HG03139 (cell line): ENCODE data around the gene POU2F2.

ENCODE experiments used
- ATAC-seq: cut with Tn5 transposase; IDR thresholded peaks from one replicate; pipeline ENCODE4 v1.9.1; 2021; ENCODE audit not compliant: unreplicated experiment

The POU2F2 gene

DNA sequence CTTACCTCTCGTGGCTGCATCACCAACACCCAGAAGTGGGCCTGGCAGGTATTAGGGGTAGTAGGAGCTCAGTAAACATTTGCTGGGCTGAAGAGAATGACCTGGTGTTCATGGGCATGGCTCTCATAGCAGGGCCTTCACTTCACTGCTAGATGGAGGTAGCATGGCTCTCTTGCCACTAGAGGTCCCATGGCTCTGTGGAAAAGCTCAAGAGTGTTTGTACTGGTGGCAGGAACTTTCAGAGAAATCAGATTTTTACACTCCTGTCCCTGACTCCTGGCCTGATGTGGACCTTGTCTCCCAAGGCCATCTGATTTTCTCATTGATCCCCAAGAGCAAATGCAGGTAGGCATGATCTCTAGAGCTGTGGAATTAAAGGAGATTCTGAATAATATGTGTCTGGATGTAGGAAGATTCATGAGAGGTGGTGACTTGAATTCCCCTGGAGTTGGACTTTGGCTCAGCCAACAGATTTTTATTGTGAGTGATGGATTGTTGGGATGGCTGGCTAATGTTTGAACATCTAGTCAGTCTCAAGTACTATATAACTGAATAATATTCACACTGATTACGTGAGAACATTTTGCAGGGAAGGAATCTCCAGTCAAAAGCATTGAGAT lies 50.6 kb downstream of the POU2F2 start:
- ATAC-seq, result no peak

DNA sequence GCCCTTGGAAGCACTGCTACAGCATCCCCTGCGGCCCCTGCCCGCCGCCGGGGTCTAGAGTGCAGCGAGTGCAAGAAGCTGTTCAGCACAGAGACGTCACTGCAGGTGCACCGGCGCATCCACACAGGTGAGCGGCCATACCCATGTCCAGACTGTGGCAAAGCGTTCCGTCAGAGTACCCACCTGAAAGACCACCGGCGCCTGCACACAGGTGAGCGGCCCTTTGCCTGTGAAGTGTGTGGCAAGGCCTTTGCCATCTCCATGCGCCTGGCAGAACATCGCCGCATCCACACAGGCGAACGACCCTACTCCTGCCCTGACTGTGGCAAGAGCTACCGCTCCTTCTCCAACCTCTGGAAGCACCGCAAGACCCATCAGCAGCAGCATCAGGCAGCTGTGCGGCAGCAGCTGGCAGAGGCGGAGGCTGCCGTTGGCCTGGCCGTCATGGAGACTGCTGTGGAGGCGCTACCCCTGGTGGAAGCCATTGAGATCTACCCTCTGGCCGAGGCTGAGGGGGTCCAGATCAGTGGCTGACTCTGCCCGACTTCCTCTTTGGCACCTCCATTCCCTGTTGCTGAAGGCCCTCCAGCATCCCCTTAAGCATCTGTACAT lies 51.4 kb downstream of the POU2F2 start:
- ATAC-seq, result no peak

DNA sequence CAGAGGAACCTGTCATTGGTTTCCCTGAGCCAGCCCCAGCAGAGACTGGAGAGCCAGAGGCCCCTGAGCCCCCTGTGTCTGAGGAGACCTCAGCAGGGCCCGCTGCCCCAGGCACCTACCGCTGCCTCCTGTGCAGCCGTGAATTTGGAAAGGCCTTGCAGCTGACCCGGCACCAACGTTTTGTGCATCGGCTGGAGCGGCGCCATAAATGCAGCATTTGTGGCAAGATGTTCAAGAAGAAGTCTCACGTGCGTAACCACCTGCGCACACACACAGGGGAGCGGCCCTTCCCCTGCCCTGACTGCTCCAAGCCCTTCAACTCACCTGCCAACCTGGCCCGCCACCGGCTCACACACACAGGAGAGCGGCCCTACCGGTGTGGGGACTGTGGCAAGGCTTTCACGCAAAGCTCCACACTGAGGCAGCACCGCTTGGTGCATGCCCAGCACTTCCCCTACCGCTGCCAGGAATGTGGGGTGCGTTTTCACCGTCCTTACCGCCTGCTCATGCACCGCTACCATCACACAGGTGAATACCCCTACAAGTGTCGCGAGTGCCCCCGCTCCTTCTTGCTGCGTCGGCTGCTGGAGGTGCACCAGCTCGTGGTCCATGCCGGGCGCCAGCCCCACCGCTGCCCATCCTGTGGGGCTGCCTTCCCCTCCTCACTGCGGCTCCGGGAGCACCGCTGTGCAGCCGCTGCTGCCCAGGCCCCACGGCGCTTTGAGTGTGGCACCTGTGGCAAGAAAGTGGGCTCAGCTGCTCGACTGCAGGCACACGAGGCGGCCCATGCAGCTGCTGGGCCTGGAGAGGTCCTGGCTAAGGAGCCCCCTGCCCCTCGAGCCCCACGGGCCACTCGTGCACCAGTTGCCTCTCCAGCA lies 52.1 kb downstream of the POU2F2 start:
- no peak for ATAC-seq

DNA sequence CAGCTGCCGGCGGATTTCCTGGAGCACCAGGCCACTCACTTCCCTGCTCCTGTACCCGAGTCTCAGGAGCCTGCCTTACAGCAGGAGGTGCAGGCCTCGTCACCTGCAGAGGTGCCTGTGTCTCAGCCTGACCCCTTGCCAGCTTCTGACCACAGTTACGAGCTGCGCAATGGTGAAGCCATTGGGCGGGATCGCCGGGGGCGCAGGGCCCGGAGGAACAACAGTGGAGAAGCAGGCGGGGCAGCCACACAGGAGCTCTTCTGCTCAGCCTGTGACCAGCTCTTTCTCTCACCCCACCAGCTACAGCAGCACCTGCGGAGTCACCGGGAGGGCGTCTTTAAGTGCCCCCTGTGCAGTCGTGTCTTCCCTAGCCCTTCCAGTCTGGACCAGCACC lies 53.0 kb downstream of the POU2F2 start:
- no peak for ATAC-seq

DNA sequence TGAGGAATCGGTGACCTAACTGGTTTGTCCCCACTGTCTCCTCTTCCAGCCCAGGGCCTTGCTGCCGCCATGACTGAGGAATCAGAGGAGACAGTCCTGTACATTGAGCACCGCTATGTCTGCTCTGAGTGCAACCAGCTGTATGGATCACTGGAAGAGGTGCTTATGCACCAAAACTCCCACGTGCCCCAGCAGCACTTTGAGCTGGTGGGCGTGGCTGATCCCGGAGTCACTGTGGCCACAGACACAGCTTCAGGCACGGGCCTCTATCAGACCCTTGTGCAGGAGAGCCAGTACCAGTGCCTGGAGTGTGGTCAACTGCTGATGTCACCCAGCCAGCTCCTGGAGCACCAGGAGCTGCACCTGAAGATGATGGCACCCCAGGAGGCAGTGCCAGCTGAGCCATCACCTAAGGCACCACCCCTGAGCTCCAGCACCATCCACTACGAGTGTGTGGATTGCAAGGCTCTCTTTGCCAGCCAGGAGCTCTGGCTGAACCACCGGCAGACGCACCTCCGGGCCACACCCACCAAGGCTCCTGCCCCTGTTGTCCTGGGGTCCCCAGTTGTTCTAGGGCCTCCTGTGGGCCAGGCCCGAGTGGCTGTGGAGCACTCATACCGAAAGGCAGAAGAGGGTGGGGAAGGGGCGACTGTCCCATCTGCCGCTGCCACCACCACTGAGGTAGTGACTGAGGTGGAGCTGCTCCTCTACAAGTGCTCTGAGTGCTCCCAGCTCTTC lies 53.5 kb downstream of the POU2F2 start:
- no peak for ATAC-seq

DNA sequence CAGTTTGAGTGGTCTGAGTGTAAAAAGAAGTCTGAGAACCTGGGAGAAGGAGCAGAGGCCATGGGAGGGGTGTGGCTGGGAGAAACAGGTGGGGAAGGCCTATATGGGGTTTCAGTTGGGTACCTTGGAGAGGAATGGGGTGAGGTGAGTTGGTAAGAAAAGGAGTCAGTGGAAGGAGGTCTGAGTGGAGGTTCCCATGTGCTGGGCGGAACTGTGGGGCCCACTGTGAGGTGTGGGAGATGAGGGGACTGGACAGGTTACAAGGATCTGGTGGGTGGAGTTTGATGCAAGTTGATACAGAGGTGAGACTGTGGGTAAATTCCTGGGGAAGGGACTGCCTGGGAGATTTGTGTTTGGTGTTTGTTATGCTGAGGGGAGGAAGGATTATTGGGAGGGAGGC lies 54.2 kb downstream of the POU2F2 start:
- no peak for ATAC-seq

DNA sequence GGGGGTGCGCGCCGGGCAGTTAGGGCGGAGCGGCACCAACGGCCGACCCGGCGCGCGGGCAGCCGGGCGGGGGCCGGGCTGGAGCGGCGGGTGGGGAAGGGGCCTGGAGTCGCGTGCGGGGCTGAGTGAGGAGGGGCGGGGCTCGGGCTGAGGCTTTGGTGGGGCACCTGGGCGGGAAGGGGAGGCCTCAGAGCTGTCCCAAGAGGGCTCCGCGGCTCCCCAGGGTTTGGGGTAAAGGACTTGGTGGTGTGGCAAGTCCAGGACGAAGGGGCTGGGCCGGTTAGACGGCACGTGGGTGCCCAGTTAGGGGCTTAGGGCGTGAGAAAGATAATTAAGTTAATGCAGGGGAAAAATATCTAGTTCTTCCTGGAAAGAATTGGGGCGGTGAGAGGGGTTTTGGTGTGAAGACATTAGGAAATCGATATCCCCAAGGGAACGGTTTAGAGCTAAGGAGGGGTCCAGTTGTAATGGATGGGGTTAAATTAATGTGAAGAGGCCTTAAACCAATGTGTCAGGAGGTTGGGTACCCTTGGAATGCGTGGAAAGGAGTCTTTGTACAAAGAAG lies 55.8 kb downstream of the POU2F2 start:
- no peak for ATAC-seq

DNA sequence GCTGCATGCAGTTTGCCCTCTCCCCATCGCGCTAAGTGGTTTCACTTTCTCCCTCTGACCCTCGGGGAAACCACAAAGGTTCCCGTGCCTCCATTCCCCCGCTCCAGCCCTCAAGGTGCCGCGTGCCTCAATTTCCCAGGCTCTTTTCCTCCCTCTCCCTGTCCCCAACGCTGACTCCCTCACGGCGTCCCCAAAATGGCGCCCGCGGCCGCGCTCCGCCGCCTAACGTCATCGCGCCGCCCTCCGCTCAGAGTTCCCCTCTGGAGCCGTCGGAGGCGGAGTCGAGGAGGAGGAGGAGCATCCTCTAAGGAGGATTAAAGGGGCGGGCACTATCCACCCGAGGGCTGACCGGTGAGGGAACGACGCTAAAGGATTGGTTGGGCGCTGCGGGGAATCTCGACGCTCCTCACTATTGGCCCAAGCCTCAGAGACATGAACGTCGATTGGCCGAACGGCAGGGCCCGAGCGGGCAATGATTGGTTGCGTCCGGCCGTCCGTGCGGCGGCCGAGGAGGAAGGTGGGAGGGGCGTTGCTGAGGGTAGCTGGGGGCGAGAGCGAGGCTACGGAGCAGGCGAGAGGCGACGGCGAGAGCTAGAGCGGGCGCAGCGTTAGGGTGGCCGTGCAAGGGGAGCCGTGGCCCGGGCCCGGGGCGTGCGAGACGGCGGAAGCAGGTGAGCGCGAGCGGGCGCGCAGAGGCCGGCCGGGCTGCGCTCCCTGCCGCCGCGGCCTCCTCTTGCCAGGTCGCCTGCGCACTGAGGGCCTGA lies 56.4 kb downstream of the POU2F2 start, which contains the start of gene ZNF574:
Gene ZNF574 (plus strand): TSS at position 551 of the 764 bp plus-strand sequence. CDS start 2,441 bp downstream, outside the sequence.
- ATAC-seq, result peak; percentile 93

DNA sequence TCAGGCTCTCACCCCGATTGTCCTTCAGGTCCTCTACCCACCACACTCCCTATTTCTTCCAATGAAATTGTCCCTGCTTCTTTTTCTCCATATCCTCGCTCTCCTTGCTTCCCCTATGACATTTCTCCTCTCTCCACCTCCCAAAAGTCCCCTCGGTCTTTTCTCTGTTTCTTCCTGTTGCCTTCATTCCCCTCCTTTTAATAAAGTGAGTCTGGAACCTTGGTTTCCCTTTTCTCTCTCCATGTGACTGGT lies 57.0 kb downstream of the POU2F2 start:
- no peak for ATAC-seq

DNA sequence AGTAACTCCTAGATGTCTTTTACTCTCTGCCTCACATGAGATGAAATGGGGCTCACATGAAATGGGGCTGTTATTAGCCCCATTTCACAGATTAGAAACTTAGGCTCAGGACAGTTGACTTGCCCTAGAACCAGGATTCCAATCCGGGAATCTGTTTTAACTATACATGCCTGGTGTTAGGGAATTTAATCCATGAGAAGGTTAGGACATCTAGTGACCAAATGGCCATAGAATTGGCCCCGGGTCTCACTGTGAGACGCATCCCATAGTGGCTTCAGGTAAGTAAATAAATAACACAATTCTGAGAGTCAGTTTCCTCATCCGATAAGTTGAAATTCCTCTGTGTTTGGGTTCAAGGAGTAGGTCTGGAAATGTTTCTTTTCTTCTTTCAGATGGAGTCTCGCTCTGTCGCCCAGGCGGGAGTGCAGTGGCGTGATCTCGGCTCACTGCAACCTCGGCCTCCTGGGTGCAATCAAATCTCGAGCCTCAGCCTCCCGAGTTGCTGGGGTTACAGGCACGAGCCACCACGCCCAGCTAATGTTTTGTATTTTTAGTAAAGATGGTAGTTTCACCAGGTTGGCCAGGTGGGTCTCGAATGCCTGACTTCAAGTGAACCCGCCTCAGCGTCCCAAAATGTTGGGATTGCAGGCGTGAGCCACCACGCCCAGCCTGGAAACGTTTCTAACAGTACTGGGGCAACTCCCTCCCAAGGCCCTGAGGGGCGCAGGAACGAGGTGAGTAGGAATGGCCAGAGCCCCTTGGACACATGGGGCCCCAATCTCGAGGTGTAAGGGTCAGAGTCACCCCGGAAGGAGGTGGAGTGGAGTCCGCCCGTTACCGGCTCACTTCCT lies 57.5 kb downstream of the POU2F2 start:
- no peak for ATAC-seq

DNA sequence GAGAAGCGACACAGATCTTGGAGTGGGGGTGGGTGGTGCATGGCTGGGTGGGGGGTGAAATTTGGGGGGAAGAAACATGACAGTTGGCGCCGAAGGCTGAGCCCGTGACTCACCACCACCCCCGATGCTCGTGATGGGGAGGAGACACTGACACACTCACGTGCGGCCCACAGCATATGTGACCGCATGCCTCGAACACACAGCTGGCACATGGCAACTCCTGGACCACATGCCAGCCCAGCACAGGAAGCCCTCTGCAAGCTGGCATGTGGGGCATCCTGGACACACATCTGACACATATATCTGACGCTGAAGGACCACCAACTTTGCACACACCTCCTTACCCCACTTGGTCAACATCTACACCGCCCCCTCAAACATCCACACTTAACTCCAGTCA lies 61.0 kb downstream of the POU2F2 start:
- no peak for ATAC-seq

DNA sequence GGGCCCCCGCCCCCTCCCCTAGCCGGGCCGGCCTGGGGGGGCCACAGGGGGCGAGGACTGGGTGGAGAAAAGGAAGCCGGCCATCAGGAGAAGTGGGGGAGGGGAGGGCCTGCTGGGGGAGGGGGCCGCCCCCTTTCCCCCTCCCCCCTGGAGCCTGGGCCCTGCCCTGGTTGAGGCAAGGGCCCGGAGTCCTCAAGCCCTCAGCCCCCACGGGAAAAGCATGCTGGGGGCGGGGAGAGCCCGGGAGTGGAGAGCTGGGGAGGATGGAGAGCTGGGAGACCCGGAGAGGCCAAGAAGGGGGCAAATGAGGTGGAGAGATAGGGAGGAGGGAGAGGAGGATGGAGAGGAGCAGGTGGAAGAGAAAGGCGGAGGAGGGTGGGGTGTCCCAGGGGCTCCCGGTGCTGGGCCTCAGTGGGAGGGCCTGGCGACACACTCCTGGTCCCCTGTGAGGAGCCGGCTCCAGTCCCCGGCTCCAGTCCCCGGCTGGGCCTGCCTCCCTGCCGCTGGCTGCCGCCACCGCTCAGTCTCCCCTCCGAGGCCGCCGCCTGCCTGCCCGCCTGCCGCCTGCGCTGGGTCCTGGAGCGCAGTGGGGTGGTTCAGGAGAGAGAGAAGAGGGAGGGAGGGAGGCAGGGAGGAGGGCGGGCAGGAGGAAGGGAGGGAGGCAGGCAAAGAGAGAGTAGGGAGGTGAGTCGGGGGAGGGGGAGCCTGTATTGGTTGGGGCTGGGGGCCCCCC lies 62.5 kb downstream of the POU2F2 start, which contains the start of gene GRIK5:
Gene GRIK5 (minus strand): TSS at position 588 of the 733 bp plus-strand sequence. CDS start 4,436 bp downstream, outside the sequence.
- ATAC-seq, result no peak

DNA sequence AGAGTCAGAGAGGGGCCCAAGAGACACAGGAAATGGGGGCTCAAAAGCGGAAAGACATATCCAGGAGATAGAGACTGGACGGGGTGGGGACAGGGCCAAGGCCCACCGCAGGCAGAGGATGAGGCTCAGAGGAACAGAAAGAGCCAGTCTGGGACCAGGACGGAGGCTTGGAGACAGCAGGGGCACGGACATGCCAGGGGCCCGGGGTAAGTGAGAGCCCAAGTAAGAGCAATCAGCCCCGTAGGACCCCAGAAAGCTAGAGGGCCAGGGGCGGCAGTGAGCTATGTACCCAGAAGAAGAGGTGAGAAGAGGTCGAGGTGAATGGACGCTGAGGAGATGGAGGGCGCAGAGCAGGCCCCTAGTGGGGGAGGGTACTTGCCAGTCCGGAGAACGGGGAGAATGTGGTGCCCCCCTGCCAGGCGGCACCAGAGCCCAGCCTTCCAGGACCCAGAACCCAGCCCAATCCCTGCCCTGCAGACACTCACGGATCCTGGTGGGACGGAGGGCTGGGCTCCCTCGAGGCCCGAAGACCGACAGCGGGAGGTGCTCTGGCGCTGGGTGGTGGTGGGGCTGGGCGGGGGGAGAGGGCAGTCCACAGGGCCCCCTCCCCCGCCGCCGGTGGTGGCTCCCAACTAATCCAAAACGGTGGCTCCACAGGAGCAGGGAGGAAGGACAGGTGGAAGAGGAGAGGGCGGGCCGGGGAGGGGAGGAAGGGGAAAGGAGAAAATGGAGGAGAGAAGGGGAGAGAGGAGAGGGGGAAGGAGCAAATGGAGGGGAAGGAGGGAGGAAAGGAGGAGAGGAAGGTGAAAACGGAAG lies 63.3 kb downstream of the POU2F2 start:
- no peak for ATAC-seq

DNA sequence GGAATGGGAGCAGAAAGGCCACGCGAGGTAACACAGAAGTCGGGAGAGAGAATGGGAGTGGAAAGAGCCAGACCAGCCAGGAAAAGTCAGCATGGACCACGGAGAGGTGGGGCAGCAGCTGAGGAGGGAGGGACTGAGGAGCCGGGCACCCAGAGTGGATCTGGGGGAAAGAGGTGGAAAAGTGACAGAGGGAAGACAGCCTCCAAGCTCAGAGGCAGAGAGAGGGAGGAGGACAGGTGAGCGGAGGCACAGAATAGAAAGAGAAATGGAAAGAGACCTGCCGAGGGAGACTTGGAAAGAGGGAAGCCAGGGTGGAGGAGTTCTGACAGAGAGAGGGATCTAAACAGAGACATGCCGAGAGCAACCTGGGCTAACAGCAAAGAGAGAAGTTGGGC lies 63.9 kb downstream of the POU2F2 start:
- ATAC-seq, result no peak

DNA sequence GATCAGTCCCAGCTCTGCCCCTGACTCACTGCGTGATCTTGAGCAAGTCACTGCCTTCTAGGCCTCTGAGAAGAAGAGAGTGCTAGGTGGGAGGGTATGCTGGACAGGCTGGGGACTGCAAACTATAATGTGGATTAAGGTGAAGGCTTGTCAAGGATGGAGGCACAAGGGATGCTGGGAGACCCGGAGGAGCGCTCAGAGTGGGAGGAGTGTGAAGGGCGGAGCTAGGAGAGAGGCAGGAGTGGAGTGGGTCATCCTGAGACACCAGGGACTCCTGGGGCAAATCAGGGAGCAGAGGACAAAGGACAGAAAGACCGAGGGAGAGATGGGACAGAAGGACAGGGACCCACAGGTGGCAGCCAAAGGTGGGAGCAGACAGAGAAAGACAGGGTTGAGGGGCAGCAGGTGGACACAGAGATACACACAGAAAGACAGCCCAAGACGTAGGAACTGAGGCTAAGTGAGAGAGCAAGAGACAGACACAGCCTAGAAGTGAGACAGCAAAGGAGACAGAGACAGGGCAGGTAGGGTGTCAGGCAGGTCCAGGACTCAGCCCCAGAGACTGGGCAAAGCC lies 64.8 kb downstream of the POU2F2 start:
- no peak for ATAC-seq

DNA sequence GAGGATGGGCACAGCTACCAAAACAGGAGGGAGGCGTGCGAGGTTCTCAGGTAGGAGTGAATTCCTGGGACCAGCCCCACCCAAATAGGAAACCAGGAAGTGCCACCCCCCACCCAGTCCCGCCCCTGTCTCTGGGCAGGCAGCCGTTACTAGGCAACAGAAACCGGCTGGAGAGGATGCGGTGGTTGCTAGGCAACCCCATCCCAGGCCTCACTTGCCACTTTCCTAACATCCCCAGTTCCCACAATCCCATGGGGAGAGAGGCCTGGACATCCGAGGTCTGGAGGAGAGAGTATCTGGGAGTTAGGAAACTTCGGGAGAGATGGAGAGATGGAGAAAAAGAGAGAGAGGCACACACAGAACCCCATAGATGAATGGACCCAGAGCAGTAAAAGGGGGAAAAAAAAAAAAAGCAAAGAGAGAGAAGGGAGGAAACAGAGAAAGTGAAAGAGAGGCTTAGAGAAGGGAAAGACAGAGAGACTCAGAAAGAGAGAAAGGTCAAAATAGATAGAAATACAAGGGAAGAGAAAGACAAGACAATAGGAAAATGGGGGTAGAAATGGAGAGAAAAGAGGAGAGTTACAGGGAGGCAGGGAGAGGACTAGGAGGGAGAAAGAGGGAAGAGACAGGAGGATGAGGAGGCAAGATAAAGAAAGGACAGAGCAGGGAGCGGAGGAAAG lies 66.0 kb downstream of the POU2F2 start:
- ATAC-seq, result no peak

DNA sequence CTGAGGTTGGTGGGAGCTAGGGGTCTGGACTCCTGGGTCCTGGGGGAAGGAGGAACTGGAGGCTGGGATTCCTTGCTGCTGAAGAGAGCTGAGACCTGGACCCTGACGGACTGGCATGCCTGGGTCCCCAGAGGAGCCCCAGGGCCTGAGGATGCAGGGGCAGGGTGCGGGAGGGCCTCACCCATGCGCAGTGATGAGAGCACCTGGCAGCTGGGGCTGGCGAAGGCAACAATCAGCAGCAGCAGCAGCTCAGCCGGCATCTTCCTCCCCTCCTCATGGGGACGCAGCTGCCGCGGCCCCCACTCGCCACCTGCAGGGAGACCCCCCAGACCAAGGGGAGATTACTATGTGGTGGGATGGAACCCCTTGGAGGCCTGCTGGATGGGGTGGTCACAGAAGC lies 66.7 kb downstream of the POU2F2 start:
- no peak for ATAC-seq
